ENCODE data around the gene KCNH8.
"Not testable (repeated sequence)": the region's sequence is repeated elsewhere in the genome, so short reads cannot be mapped to it uniquely, and the experiment has no call there.

KCNH8 gene

GRCh38 chr3:19183584-19183983 is 35.3 kb downstream of the KCNH8 start:
- no peak for DNase-seq

DNA sequence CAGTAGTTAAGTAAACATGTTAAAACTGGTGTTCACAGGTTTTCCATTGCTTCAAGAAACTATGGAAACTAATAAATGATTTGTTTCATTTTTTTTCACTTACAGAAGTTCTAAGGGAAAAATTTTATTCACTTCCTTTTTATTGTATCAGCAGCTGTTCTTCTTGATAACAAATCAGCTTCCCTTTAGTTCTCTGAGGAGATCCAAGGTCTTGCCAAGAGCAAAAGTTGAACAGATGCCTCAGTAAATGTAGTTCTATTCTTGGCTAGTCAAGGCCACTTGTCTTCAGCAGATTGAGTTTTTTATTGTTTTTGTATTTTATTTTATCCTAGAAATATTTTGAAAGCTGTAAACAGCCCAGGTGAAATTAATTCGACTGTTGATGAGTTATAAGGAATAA is 41.8 kb downstream of the KCNH8 start:
- no peak for DNase-seq

GRCh38 chr3:19190602-19191001 is 42.3 kb downstream of the KCNH8 start:
- DNase-seq = no peak

DNA sequence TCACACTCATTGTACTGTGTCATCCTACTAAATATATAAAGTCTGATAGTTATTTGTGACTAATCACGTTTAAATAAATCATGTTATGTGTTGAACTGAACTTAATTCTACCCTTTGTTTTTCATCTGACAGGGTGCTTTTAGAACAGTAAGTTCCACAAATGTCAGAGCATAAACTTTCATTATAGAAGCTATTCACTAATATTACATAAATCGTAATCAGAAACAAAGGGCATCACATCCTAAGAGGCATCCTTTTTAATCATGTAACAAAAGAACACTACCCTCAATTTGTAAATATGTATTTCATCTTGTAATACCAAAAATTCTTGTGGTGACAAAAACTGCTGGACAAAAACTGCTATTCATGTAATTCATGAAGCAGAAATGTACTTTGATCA is 50.8 kb downstream of the KCNH8 start:
- no peak for DNase-seq

GRCh38 chr3:19202303-19202702 is 54.0 kb downstream of the KCNH8 start:
- no peak for DNase-seq

DNA sequence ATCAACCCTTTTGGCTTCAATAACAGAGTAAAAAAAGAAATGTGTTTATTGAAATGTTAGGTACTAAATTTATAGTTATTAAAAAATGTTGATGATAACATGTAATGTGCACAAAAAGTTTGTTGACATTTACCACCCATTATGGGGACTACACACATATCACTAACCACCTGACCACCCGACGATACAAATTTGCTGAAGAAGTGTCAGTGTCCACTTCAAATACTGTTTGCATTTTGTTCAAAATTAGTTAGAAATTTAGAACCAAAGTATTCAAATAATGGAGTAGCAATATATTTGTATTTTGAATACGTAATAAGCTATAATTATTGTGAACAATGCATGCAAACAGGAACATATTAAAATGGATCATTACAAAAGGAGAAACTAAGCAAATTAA is 54.4 kb downstream of the KCNH8 start:
- DNase-seq = no peak

DNA sequence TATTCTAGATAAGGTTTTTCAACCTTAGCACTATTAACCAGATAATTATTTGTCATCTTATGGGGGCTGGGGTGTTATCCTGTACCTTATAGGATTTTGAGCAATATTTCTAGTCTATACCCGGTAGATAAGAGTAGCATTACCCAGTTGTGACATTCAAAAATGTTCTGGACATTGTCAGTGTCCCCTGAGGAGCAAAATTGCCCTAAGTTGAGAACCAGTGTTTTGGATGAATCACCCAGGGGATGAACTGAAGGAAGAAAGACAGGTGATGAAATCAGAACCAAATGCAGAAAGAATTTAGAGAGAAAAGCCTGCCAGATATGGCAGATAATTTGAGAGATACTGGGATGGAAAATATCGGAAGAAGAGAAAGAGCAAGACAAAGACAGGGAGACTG is 58.2 kb downstream of the KCNH8 start:
- no peak for DNase-seq

GRCh38 chr3:19213603-19214220 is 65.4 kb downstream of the KCNH8 start:
- DNase-seq = no peak

DNA sequence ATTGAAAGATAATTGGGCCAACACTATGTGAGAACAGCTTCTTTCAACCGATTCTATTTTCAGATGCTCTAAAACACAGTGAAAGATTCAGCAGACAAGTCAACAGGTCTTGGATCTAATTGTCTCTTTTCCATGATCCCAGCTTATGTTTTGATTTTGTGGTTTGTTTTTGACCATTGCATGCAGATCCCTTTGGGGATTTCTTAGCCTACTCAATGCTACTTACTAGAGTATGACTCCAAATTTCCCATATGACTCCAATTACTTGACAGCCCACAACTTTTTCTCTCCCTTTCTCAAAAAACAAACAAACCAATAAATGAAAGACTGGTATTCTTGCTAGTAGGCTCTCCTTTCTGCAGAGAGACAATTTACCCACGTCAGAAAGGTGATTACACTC is 67.1 kb downstream of the KCNH8 start:
- DNase-seq = no peak

- no peak for DNase-seq
These were observed 68.5 kb downstream of the KCNH8 start for GRCh38 chr3:19216669-19217337.

DNA sequence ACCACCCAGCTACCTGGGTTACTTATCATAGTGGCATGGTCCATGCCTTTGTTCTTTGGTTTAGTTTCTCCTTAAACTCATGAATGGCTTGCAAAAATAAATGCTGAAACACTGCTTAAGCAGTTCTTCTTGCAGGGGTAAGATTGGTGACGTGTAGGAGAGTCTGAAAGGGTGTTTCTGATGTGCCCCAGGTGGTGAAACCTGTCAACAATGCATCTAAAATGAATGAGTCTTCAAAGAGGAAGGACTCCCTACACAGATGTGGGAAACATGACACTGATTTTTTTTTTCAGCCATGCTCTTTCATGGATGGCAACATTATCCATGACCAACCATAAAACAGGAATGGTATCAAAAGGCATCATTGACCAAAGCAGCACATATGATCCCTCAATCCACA is 72.0 kb downstream of the KCNH8 start:
- DNase-seq = no peak

DNA sequence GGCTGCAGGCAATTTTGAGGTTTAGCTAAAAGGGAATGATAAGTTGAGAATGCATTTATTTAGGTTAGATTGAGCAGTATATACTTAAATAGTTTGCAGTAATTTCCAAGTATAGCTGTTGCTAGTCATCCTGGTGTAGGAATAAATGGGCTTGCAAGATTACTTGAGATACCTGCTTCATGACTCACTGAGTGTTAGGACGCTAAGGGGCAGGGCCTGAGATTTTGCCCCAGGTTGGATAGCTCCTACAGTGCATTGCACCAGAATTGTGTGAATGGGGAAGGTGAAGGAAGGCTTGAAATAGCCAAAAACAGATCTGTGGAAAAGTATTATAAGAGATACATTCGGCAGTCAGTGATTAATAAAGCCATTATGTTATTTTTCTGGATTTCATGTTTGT is 72.8 kb downstream of the KCNH8 start:
- no peak for DNase-seq

- DNase-seq = no peak
These were observed 78.2 kb downstream of the KCNH8 start for GRCh38 chr3:19226479-19226878.

DNA sequence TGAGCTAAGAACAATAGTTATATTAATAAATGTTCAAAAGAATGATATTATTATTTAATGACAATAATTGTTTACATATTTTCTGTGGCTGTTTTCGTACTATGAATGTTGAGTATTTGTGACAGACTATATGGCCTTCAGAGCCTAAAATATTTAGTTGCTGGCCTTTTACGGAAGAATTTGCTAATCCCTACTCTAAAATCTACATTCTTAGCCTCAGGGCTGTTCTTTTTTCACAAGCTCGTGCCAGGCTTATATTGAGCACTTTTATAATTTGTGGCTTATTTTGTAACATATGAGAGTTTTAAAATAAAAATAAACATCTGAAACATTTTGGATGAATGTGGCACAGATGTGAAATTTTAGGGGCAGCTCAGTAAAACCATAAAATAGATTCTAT is 79.9 kb downstream of the KCNH8 start:
- DNase-seq = no peak

- DNase-seq = no peak
These were observed 80.8 kb downstream of the KCNH8 start for GRCh38 chr3:19229086-19229485.

DNA sequence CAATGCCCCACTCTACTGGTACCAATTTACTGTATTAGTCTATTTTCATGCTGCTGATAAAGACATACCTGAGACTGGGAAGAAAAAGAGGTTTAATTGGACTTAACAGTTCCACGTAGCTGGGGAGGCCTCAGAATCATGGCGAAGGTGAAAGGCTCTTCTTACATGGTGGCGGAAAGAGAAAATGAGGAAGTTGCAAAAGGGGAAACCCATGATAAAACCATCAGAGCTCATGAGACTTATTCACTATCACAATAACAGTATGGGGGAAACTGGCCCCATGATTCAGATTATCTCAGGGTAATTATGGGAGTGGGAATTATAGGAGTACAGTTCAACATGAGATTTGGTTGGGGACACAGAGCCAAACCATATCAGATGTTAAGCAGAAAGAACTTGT is 81.6 kb downstream of the KCNH8 start:
- DNase-seq = not testable (repeated sequence)

DNA sequence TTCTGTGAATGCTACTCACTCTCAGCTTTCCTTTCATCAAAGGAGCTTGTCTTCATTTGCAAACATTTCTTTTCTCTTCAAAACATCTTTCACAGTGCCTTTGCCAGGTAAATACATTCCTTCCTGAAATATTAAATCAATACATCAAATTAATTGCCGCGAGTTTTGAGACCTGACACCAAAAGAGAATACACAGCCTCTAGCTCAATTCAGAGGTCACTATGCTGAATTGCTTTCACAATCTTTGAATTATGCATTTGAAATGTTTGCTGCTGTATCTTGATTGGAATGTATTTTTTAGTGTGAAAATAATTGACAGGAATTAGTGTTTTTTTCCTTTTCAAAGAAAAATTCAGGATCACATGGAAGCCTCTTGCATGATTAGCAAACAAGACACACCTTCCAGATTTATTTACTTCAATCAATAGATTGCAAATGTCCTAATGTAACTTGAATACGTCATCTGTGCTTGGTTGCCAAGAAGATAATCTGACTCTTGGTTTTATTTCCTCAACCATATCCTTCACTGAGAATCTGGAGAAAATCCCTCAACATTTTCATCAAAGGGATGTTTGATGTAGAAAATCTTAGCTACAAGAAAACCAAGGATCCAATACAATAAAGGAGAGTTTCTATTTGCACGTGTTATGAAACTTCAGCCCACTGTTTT is 83.6 kb downstream of the KCNH8 start:
- no peak for DNase-seq

- no peak for DNase-seq
These were observed 84.3 kb downstream of the KCNH8 start for GRCh38 chr3:19232566-19232965.

- DNase-seq = not testable (repeated sequence)
These were observed 85.8 kb downstream of the KCNH8 start for GRCh38 chr3:19233882-19234784.

- no peak for DNase-seq
These were observed 99.8 kb downstream of the KCNH8 start for GRCh38 chr3:19248143-19248542.

- no peak for DNase-seq
These were observed 100.5 kb downstream of the KCNH8 start for GRCh38 chr3:19248767-19249166.

GRCh38 chr3:19250959-19251610 is 102.8 kb downstream of the KCNH8 start:
- DNase-seq = no peak

- DNase-seq = no peak
These were observed 105.9 kb downstream of the KCNH8 start for GRCh38 chr3:19254189-19254588.
